WTC11 (cell line): Measurements from ENCODE around the gene EIF2D. TPM values are rescaled to one million over a fixed set of nuclear protein-coding genes. Genes with fewer than 3 reads are reported as not detected.

Source experiments
- ATAC-seq: fragments of 200-7000 bp; cut with Tn5 transposase; 2 replicates; pipeline ENCODE4 v1.10.0; 2021; ENCODE audit warnings: mild to moderate bottlenecking, moderate library complexity
- CTCF ChIA-PET: fragments of 300-600 bp; sonication (Branson Sonifier 250); formaldehyde crosslinking; loops from one replicate; lab custom pipeline; 2021; ENCODE audit warnings: antibody characterized with exemption; lab: Charles Lee
- POLR2A ChIA-PET: fragments of 350-600 bp; sonication (Branson Sonifier 250); formaldehyde crosslinking; loops from one replicate; lab custom pipeline; 2021; ENCODE audit warnings: antibody characterized with exemption; lab: Charles Lee
- DNase-seq: peaks from one replicate; pipeline ENCODE4 v3.0.0; 2021; ENCODE audit warnings: low spot score
- H3K27ac Mint-ChIP-seq: 2 replicates; pipeline ENCODE4 v1.8.0; 2021; ENCODE audit warnings: mixed read lengths
- H3K27me3 Mint-ChIP-seq: 2 replicates; pipeline ENCODE4 v1.8.0; 2021; ENCODE audit warnings: low read depth, mild to moderate bottlenecking, moderate library complexity, mixed read lengths
- H3K36me3 Mint-ChIP-seq: 2 replicates; pipeline ENCODE4 v1.8.0; 2021; ENCODE audit warnings: mixed read lengths
- H3K4me1 Mint-ChIP-seq: 2 replicates; pipeline ENCODE4 v1.8.0; 2022; ENCODE audit warnings: mixed read lengths
- H3K4me3 Mint-ChIP-seq: 2 replicates; pipeline ENCODE4 v1.8.0; 2021; ENCODE audit warnings: mild to moderate bottlenecking, moderate library complexity, mixed read lengths
- H3K9me3 Mint-ChIP-seq: 2 replicates; pipeline ENCODE4 v1.8.0; 2021; ENCODE audit warnings: mixed read lengths
- ATF2 ChIP-seq: sonication (generic); formaldehyde crosslinking; IDR thresholded peaks from 2 replicates; pipeline ENCODE4 v1.8.1; 2022; ENCODE audit warnings: low read depth, missing genetic modification reagents, borderline replicate concordance
- ATF6 ChIP-seq: sonication (generic); formaldehyde crosslinking; IDR thresholded peaks from 2 replicates; pipeline ENCODE4 v1.8.1; 2023; ENCODE audit warnings: mild to moderate bottlenecking, missing genetic modification reagents
- CTCF ChIP-seq: fragments of 200-600 bp; IDR thresholded peaks from 2 replicates; pipeline ENCODE4 v1.8.0; 2022; ENCODE audit warnings: antibody characterized with exemption
- E2F1 ChIP-seq: sonication (generic); formaldehyde crosslinking; IDR thresholded peaks from 2 replicates; pipeline ENCODE4 v1.8.0; 2022; ENCODE audit warnings: mild to moderate bottlenecking, missing genetic modification reagents
- E2F5 ChIP-seq: sonication (generic); formaldehyde crosslinking; IDR thresholded peaks from 2 replicates; pipeline ENCODE4 v1.8.1; 2022; ENCODE audit warnings: mild to moderate bottlenecking, moderate library complexity, missing genetic modification reagents
- ESRRA ChIP-seq: sonication (generic); formaldehyde crosslinking; IDR thresholded peaks from 2 replicates; pipeline ENCODE4 v1.8.1; 2022; ENCODE audit warnings: mild to moderate bottlenecking, missing genetic modification reagents, borderline replicate concordance
- GTF2I ChIP-seq: fragments of 250-450 bp; sonication (Bioruptor Pico); conservative IDR thresholded peaks from 2 replicates; pipeline ENCODE4 v1.4.0; 2021; ENCODE audit warnings: mild to moderate bottlenecking
- OVOL2 ChIP-seq: fragments of 250-450 bp; sonication (Bioruptor Pico); IDR thresholded peaks from 2 replicates; pipeline ENCODE4 v1.9.0; 2021; ENCODE audit warnings: mild to moderate bottlenecking, borderline replicate concordance
- SMAD3 ChIP-seq: sonication (generic); formaldehyde crosslinking; IDR thresholded peaks from 2 replicates; pipeline ENCODE4 v1.8.0; 2022; ENCODE audit warnings: missing genetic modification reagents, mild to moderate bottlenecking, borderline replicate concordance
- SMAD4 ChIP-seq: sonication (generic); formaldehyde crosslinking; IDR thresholded peaks from 2 replicates; pipeline ENCODE4 v1.8.0; 2022; ENCODE audit warnings: mild to moderate bottlenecking, missing genetic modification reagents
- ZNF138 ChIP-seq: sonication (generic); formaldehyde crosslinking; conservative IDR thresholded peaks from 2 replicates; pipeline ENCODE4 v1.8.1; 2022; ENCODE audit warnings: mild to moderate bottlenecking, moderate library complexity, missing genetic modification reagents
- ZSCAN18 ChIP-seq: fragments of 250-450 bp; sonication (Bioruptor Pico); IDR thresholded peaks from 2 replicates; pipeline ENCODE4 v2.1.2; 2022; ENCODE audit warnings: mild to moderate bottlenecking, moderate library complexity
- total RNA-seq: library from RNA; stranded (reverse); gene quantifications from 3 replicates; pipeline ENCODE4 v1.2.3, GENCODE V29; 2021

EIF2D gene
- total RNA-seq, 1 experiment from 2014 or later, result 35.7 TPM

- TF ChIP-seq ZNF138 (CRISPR knock-in tag) (no peak), SMAD4 (CRISPR knock-in tag) (no peak), GTF2I (no peak), CTCF (no peak), ATF2 (no peak), ZSCAN18 (CRISPR knock-in tag) (no peak), ATF6 (CRISPR knock-in tag) (0 out of 2 replicates have a peak, but pooled peaks have one; percentile 73), OVOL2 (CRISPR knock-in tag) (no peak), ESRRA (CRISPR knock-in tag) (no peak), E2F1 (CRISPR knock-in tag) (no peak; the same call in 1 of the 2 replicates), E2F5 (CRISPR knock-in tag) (peak; percentile 94)
Measured at GRCh38 chr1:206635080-206635977, 23.1 kb upstream of the EIF2D start, which contains the start of gene DYRK3 (continued).

GRCh38 chr1:206634365-206635079 lies 22.3 kb upstream of the EIF2D start:
- Mint-ChIP-seq H3K9me3 (no peaks in the 10 kb centered on the region), H3K27me3 (no peaks in the 10 kb centered on the region; the same call in 1 of the 2 replicates), H3K27ac (peak overlapping the region; percentile 74), H3K4me3 (peak overlapping the region; percentile 76), H3K4me1 (peaks cover 34% of the 10 kb centered on the region), H3K36me3 (no peaks in the 10 kb centered on the region)
- peak; percentile 65 for TF ChIP-seq CTCF
- no peak for TF ChIP-seq SMAD4 (CRISPR knock-in tag)
- no peak for TF ChIP-seq SMAD3 (CRISPR knock-in tag)
- ChIA-PET POLR2A (interaction anchor here (0.6 to 1.9 kb wide), 6 partner anchors 12 to 348 kb away, joined by 3 to 15 read pairs (median 4); partner anchors contain the start of genes EIF2D and RASSF5), CTCF (interaction anchor here (0.6 to 13.9 kb wide), 28 partner anchors 10 to 398 kb away, joined by 3 to 659 read pairs (median 4); partner anchors contain the start of genes C1orf116, EIF2D, MAPKAPK2 and RASSF5)
- ATAC-seq (0 out of 2 replicates have a peak, but pooled peaks have one; percentile 5), DNase-seq (peak; percentile 90)
